8988T (cell line): ENCODE data around the gene LTB.

Source experiments
- DNase-seq: peaks from one replicate; pipeline ENCODE4 v3.0.0; 2011

LTB gene

DNA sequence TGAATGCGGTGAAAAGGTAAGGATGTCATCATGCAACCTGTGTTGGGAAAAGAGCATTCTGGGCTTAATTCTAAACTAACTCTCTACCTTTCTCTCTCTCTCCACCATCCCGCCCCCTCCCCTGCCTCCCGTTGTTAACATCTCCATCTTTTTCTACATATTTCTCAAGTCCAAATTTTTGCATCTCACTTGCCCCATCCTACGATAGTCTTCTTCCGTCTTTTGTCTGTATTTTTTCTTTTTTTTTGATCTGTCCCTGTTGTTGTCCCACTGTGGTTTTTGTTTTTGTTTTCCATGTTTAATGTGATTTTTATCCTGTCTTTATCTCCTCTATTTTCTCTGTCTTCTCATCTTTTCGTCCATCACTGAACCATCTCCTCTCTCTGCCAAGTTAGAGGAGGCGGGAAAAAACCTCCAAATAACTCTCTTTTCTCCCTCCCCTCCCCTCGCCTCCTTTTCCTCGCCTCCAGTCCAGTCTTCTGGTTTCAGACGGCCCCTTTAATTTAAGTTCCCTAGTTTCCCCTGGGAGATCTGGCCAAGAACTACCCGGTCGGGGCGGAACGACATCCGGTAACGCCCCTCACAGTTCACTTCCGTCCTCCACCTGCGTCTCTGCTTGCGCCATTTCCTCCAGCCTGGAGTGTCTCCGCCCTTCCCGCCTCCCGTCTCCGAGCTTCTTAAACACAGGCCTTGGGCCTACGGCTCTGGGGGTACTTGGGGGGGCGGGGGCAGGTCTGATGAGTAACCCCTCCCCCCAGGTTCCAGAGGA, 35.1 kb downstream of the LTB start, which contains the start of gene NFKBIL1:
Gene NFKBIL1 (plus strand): TSS at position 651 of the 769 bp plus-strand sequence. CDS start 87 bp downstream, at position 738.
- peak; percentile 73 for DNase-seq

DNA sequence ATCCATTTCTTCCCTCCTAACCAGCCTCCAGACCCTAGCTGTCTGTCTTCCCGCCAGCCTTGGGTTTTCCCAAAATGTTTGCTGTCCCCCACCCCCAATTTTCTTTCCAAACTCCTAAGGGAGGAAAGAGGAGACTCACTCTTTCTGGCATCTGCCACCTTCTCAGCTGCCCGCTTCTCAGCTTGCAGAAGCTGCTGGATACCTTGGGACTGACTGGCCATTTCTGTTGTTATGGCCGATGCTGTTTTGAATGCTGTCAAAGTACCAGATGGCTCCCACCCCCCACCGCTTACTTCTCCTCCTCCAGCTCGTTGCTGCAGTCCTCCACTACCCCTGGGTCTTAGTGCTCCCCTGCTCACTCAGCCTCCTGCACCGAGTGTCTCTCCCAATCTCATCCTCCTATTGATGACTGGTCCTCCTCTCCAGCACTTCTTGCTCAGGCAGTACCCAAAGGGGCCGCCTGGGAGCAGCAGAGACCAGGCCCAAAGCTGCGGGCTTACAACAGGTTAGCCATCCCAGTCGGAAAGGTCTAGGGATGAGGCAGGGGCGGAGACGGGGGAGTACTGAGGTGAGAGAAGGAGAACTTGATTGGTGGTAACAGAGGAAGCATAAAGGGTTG, 35.8 kb downstream of the LTB start, which contains the start of gene ATP6V1G2:
Gene ATP6V1G2 (minus strand): TSS at position 270 of the 619 bp plus-strand sequence. CDS start 49 bp downstream, at position 221.
- no peak for DNase-seq

DNA sequence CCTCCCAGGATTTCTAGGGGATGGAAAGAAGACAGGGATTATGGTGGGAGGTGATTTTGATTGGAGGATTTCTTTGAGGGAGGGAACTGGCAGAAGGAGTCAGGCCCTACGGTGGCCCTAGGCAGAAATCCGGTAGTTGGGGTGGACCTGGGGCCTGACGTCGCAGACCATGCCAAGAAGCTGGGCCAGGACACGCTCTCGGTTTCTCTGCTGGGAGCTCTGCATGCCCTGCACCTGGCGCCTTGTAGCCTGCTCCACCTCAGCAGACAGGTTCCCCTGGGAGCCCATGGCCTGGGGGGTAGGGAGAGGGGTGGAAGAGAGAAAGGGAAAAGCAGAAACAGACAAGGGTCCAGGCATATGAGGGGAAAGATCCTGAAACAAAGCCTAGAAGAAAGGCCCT, 36.9 kb downstream of the LTB start:
- no peak for DNase-seq

DNA sequence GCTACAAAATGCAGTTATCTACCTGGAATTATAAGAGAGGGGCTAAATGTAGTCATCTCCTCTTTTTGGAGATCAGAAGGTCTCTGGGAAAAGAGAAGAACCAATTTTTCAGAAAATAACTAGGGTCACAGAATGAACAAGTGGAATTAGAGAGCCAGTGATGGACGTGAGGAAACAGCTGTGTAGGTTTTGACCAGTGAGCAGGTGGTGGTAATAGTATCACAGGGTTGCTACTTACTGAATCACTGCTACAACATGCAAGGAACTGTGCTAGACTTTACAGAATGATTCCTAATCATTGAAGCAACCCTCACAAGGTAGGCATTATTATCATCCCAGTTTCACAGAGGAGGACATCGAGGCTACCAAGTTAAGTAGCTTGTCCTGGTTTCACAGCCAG, 37.5 kb downstream of the LTB start:
- no peak for DNase-seq

DNA sequence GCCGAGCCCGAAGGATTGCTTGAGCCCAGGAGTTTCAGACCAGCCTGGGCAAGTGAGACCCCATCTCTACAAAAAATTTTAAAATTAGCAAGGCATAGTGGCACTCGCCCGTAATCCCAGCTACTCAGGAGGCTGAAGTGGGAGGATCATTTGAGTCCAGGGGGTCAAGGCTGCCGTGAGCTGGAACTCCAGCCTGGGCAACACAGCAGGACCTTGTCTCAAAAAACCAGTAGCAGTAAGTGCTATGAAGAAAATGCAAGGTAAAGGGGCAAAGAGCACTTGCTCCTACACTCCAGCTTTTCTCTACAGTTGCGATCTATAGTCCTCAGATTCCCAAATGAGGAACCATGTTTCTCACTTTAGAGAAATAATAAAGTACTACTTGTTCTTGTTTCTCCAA, 38.6 kb downstream of the LTB start:
- DNase-seq: no peak

DNA sequence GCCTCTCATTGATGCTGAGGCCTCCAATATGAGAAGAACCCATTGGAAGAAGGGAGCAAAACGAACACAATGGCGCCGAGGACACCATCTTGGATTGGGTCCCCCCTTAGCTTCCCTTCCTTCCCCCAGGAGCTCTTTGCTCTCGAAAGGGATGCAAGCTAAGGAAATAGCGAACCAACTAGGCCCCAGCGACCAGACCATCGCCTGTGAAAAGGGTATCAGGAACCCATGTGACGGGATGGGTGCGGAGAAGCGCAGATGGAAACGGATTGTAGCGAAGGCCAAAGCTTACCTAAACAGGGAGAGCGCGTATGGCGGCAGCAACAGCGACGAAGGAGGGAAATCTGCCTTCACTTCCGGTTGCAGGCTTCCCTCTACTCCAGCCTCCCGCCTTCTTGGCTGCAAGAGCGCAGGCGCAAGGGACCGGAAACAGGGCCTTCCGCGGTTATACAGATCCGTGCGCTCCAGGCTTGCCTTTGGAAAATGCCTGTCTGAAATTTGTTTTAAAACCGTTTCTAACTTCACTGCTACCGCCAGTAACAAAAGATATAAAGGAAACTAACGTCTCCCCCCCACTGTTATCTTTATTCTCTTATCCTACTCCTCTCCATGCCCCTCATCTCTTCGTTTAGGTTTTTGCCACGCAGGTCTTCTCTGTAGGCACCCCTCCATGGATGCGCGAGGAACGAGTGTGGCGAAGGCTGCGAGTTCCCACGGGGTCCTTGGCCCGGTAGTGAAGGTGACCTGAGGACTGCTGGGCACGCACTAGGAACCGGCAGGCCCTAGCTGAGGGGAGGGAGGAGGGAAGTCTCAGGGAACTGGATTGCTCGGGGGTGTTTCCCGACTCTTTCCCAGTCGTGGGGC, 40.3 kb downstream of the LTB start, which contains the start of gene DDX39B:
Gene DDX39B (minus strand): TSS at position 346 of the 864 bp plus-strand sequence. CDS start 1,471 bp downstream, outside the sequence.
- DNase-seq: peak; percentile 75

DNA sequence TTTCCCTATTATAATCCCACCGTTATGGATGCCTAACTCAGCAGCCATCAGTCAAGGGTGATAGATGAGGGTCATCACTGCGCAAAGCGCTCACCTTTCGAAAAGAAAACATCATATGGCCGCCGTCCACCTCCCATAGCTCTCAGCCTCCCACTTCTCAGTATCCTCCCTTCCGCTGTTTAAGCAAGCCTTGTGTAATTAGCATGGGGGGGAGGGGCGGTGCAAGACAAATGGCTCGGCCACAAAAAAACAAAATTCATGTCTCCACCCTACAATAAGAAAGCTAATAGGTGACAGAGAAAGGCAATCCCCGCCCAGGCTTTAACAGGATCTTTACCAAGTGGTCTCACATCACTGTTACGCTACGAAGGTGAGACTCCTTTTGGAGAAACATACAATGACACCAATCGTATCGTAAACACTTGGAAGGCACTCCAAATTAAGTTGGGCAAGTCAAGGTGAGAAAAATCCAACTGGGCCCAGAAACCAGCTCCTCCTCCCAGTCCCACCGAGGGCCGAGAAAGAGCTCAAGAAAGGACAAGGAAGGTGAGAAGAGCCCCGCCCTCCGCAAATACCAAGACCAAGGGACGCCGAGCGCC, 41.1 kb downstream of the LTB start:
- no peak for DNase-seq

DNA sequence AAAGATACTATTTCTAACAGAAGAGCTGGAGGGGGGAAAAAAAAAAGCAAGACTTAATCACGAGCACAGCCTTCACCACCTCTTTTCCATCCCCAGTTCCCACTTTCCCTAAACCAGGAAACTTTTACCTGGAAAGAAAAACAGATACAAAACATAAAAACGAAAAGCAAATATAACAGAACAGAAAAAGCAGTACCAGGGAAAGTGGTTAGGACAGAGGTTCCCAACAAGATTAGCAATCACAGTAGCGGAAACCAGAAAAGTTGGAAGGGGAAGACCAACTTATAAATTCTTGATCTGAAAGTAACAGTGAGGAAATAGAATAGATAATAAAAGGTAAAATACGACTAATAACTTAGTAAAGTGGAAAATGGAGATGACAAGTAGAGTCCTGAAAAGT, 41.6 kb downstream of the LTB start:
- DNase-seq: no peak

DNA sequence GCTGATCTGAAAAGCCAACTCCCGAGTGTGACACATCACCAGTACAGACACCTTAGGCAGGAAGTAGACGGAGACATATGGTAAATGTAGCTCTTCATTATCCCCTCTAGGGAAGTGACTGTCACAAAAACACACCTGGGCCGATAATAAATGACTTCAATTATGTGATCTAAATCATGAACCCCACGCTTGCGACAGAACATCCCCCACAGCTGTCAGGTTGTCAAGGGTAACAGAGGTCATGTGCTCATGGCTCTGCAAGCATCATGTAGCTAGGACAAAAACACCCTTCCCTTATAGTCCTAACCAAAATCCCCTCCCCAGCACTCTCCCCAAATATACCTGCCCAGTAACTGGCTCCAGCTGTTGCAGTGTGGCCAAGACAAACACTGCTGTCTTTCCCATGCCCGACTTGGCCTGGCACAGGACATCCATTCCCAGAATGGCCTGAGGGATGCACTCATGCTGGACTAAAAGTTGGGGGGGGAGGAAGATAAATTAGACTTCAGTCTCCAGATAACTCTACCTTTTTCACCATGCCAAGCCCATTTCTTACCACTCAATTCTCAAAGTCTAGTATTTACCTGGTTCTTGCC, 43.3 kb downstream of the LTB start:
- no peak for DNase-seq

DNA sequence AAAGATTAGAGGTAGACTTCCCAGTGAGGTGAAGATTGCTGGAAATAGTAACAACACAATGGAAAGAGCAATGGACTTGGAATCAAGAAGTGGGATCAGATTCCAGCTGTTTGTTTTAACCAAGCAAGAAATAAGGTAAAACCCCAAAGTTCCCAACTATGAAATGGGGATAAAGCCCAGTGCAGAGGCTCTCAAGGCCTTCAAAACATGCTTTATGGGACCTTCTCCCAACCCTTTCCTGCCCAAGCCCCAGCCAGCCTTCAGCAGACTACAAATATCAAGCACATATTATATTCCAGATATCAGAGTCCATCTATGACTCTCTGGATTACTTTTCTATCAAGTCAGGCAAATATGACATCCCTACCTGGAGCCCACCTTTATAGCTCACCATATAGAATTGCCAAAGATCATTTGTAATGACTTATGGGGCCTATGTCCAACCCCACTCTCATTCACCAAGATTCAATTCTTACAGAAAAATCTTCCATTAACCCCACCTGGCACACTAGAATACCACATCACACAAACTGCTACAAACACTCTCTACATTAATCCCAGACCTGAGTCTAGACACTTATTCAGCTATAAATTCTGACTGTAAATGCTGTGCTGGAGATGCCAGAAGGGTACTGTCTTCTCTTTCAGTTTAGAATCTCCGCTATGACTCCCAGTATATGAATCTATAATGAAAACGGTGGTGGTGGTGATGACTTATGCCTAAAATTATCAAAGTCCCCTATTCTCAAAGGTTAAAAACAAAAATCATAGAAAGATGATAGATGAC, 46.5 kb downstream of the LTB start:
- no peak for DNase-seq

DNA sequence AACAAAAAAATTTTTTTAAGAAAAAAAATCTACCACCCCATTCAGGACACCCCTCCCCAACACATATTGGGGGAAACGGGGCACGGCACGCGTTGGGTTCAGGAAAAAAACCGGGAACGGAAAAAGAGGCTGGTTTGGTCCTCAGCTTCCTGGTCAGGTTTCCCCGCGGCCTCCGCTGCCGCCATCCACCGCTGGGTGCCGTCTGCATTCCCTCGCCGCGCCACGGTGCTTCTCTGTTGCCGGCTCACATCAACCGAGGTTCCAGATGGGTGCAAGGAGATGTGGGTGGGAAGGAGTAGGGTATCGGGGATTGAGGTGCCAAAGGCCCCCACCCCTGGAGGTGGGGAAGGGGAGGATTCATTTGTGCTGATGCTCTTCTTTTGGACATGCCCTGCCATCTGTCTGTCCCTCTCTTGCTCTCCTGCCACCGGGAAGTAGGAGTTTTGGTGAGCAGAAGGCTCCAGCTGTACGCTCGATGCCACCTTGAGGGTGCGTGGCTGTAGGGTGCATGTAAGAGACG, 47.6 kb downstream of the LTB start:
- DNase-seq: no peak

DNA sequence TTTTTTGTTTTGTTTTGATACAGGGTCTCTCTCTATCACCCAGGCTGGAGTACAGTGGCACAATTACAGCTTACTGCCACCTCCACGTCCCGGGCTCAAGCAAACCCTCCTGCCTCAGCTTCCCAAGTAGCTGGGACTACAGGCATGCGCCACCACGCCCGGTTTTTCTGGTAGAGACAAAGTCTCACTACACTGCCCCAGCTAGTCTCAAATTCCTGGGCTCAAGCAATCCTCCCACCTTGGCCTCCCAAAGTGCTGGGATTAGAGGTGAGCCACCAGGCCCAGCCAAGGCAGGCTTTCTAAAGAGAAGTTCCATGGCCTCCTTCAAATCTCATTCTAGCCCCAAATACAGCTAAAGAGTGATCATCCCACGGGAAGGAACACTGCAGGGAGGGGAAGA, 48.2 kb downstream of the LTB start:
- DNase-seq: no peak

DNA sequence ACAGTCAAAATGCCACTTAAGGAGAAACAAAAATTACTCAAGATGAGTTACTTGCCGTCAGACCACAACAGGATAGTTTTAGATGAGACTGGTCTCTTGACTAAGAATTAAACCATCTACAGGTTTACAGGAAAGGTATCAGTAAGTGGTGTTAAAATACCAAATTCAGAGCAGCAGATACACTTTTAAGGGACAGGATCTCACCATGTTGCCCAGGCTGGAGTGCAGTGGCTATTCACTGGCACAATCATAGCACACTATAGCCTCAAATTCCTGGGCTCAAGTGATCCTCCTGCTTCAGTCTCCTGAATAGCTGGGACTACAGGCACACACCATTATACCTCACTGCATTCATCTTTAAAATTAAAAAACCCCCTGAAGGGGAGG, 48.8 kb downstream of the LTB start:
- DNase-seq: no peak

DNA sequence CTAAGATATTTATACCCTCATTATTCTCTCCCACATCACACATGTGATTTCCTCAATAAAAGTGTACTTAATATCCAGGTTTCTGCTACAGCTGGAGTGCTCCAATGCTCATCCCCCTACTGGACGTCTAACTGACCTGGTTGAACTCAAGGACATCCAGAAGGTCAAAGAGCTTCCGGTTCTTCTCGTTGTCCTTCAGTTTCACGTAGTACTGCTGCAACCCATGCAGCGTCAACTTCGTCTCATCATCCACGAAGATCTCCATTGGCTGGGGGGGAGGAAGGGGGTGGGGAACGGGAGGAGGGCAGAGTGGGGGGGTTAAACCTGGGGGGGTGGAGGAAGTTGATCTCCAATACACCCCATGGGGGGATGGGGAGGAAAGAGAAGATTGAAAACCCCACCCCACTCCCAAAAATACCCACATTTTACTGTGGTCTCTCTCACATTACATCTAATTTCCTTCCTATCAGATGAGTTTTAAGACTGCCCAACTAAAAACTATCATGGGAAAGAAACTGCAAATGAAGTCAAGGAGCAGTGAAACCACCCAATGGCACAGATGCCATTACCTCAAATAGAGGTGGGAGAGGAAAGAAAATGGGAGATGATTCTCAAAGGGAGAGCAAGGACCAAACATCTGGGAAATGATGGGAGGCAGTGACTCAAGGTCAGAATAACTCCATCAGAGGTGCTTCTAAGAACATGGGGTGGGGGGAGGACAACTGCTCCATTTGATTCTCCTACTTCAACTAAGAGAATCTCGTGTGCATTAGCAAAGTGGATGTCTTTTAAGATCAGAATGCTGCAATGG, 49.4 kb downstream of the LTB start:
- no peak for DNase-seq

DNA sequence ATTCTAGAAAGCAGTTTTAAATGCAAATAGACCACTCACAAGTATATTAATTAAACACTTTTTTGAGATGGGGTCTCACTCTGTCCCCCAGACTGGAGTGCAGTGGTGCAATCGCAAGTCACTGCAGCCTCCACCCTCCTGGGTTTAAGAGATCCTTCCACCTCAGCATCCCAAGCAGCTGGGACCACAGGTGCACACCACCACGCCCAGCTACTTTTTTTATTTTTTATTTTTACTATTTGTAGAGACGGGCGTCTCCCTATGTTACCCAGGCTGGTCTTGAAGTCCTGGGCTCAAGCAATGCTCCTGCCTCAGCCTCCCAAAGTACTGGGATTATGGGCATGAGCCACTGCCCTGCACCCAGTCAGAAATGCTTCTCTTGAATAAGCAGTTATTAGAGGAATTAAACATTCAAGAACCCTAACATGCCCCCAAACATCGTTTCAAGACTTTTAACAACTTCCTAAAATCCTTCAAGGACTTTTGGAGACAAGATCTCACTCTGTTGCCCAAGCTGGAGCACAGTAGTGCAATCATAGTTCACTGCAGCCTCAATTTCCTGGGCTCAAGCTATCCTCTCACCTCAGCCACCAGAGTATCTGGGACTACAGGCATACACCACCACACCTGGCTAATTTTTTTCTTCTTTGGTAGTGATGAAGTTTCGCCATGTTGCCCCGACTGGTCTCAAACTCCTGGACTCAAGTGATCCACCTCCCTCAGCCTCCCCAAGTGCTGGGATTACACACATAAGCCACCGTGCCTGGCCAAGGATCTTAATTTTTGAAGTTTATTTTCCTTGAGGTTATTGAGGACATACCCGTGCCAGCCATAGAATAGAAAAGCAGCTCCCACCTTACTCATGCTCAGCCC, 50.2 kb downstream of the LTB start:
- no peak for DNase-seq

DNA sequence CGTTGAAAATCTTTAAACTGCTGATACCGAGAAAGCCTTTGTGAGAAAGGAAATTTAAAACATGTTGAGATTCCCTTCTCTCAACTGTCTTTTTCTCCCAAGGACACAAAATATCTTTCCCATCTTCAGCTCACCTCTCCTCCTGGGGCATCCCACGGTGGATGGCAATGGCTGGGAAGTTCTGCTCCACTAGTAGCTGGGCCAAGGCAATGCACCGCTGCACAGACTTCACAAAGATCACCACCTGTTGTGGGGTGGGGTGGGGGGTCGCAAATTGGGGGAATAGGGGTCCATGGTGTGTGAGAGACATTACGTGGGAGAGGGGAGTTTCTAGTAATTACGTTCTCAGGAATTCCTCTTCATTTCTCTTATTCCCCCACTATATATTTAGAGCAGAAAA, 51.1 kb downstream of the LTB start:
- DNase-seq: no peak

DNA sequence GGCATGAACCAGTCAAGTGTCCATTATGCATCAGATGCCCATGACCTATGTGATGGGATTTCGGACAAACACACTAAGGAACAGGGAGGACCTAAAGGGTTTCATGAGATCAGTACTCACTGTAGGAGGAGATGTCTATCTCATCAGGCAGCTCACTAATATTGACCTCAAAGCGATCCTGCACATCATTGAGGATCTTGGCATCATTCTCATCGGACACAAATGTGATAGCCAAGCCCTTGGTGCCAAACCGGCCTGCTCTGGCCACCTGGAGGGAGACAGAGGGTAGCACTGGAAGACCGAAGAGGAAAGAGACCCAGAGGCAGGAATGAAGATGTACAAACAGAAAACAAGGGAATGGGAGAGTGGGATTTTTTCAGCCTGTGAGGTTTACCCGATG, 51.6 kb downstream of the LTB start:
- no peak for DNase-seq
